HEK293T (cell line): ENCODE results near the gene MTA1.

Experiments used
- CTCF ChIA-PET: fragments of 350-600 bp; formaldehyde crosslinking; extraction: SDS; loops from one replicate; lab custom pipeline; 2021; ENCODE audit warnings: antibody characterized with exemption, inconsistent platforms; lab: Yijun Ruan, JAX
- POLR2A ChIA-PET: fragments of 350-600 bp; formaldehyde crosslinking; extraction: SDS; loops from one replicate; lab custom pipeline; 2020; ENCODE audit warnings: antibody characterized with exemption, inconsistent platforms; lab: Yijun Ruan, JAX
- DNase-seq: peaks from one replicate; pipeline ENCODE4 v3.0.0; 2012; ENCODE audit warnings: mixed read lengths; ENCODE audit errors: extremely low spot score
- ARNT ChIP-seq: fragments of 450-650 bp; IDR thresholded peaks from 2 replicates; pipeline ENCODE4 v1.6.1; 2017; ENCODE audit warnings: mild to moderate bottlenecking
- BHLHE40 ChIP-seq: fragments of 450-650 bp; IDR thresholded peaks from 2 replicates; pipeline ENCODE4 v1.6.1; 2016; ENCODE audit warnings: mild to moderate bottlenecking, moderate library complexity, borderline replicate concordance
- CTBP1 ChIP-seq: fragments of 450-650 bp; IDR thresholded peaks from 2 replicates; pipeline ENCODE4 v1.6.1; 2016; ENCODE audit warnings: borderline replicate concordance
- ELF4 ChIP-seq: fragments of 450-650 bp; IDR thresholded peaks from 2 replicates; pipeline ENCODE4 v1.6.1; 2017; ENCODE audit warnings: antibody characterized with exemption
- FOXA1 ChIP-seq: fragments of 450-650 bp; IDR thresholded peaks from 2 replicates; pipeline ENCODE4 v1.6.1; 2016; ENCODE audit warnings: mild to moderate bottlenecking
- FOXK2 ChIP-seq: fragments of 450-650 bp; IDR thresholded peaks from 2 replicates; pipeline ENCODE4 v1.6.1; 2016; ENCODE audit warnings: mild to moderate bottlenecking
- FOXM1 ChIP-seq: fragments of 450-650 bp; IDR thresholded peaks from 2 replicates; pipeline ENCODE4 v1.6.1; 2017; ENCODE audit warnings: mild to moderate bottlenecking, borderline replicate concordance
- HDGF ChIP-seq: fragments of 450-650 bp; IDR thresholded peaks from 2 replicates; pipeline ENCODE4 v1.6.1; 2017; ENCODE audit warnings: antibody characterized with exemption, borderline replicate concordance
- L3MBTL2 ChIP-seq: fragments of 450-650 bp; conservative IDR thresholded peaks from 2 replicates; pipeline ENCODE4 v1.6.1; 2016; ENCODE audit warnings: mild to moderate bottlenecking
- LEF1 ChIP-seq: fragments of 450-650 bp; IDR thresholded peaks from 2 replicates; pipeline ENCODE4 v1.6.1; 2017; ENCODE audit warnings: mild to moderate bottlenecking, borderline replicate concordance
- NFRKB ChIP-seq: fragments of 450-650 bp; IDR thresholded peaks from 2 replicates; pipeline ENCODE4 v1.6.1; 2016; ENCODE audit warnings: mild to moderate bottlenecking, moderate library complexity
- PKNOX1 ChIP-seq: fragments of 450-650 bp; IDR thresholded peaks from 2 replicates; pipeline ENCODE4 v1.6.1; 2016
- SP1 ChIP-seq: fragments of 450-650 bp; IDR thresholded peaks from 2 replicates; pipeline ENCODE4 v1.6.1; 2017
- SUZ12 ChIP-seq: fragments of 450-650 bp; IDR thresholded peaks from 2 replicates; pipeline ENCODE4 v1.6.1; 2016; ENCODE audit warnings: mild to moderate bottlenecking
- TARDBP ChIP-seq: fragments of 450-650 bp; IDR thresholded peaks from 2 replicates; pipeline ENCODE4 v1.6.1; 2016
- ZNF384 ChIP-seq: fragments of 450-650 bp; IDR thresholded peaks from 2 replicates; pipeline ENCODE4 v1.6.1; 2016

MTA1 gene

GRCh38 chr14:105491366-105491973 lies 71.8 kb downstream of the MTA1 start:
- DNase-seq, result peak; percentile 95

GRCh38 chr14:105492031-105492970 lies 72.7 kb downstream of the MTA1 start:
- CTCF ChIA-PET, result interaction anchor here (1.3 kb wide), 2 partner anchors 12 to 44 kb away, joined by 3 to 6 read pairs; no protein-coding TSS in a partner anchor
- POLR2A ChIA-PET, result interaction anchor here (0.6 to 1.3 kb wide), 4 partner anchors 10 to 88 kb away, joined by 3 read pairs; no protein-coding TSS in a partner anchor
- no peak for DNase-seq

More at GRCh38 chr14:105491366-105491973, 71.8 kb downstream of the MTA1 start:
- ChIA-PET POLR2A (interaction anchor here (0.7 to 1.3 kb wide), 3 partner anchors 11 to 87 kb away, joined by 3 read pairs; no protein-coding TSS in a partner anchor), CTCF (interaction anchor here (1.3 to 3.0 kb wide), 3 partner anchors 10 to 43 kb away, joined by 3 to 38 read pairs (median 6); no protein-coding TSS in a partner anchor)
- TF ChIP-seq NFRKB, result no peak
- no peak for TF ChIP-seq FOXA1
- no peak for TF ChIP-seq FOXK2

GRCh38 chr14:105492971-105493871 lies 73.6 kb downstream of the MTA1 start:
- ChIA-PET POLR2A (interaction anchor here (0.6 kb wide), 1 partner anchor 9 kb away, joined by 3 read pairs; no protein-coding TSS in a partner anchor), CTCF (interaction anchor here (1.3 kb wide), 1 partner anchor 13 kb away, joined by 6 read pairs; no protein-coding TSS in a partner anchor)
- no peak for DNase-seq
- TF ChIP-seq FOXK2 (no peak), TARDBP (no peak), SUZ12 (no peak), PKNOX1 (no peak), SP1 (no peak), BHLHE40 (no peak), CTBP1 (no peak), FOXA1 (no peak), LEF1 (no peak), L3MBTL2 (no peak), NFRKB (no peak), ARNT (no peak), HDGF (no peak), ELF4 (no peak), ZNF384 (no peak)

More at GRCh38 chr14:105492031-105492970, 72.7 kb downstream of the MTA1 start:
- TF ChIP-seq SUZ12 (no peak), LEF1 (no peak), FOXA1 (no peak), NFRKB (no peak)

- no peak for TF ChIP-seq BHLHE40
- no peak for DNase-seq
- ChIA-PET POLR2A (no interaction called here), CTCF (no interaction called here)
Observed at GRCh38 chr14:105493921-105494605, 74.4 kb downstream of the MTA1 start.

- ChIA-PET POLR2A (no interaction called here), CTCF (no interaction called here)
- no peak for DNase-seq
- TF ChIP-seq FOXA1 (no peak), LEF1 (no peak), L3MBTL2 (no peak), ZNF384 (no peak), FOXK2 (no peak), BHLHE40 (no peak), SUZ12 (no peak), PKNOX1 (no peak), ARNT (no peak), HDGF (no peak), SP1 (no peak), CTBP1 (no peak)
Observed at GRCh38 chr14:105494606-105494929, 74.9 kb downstream of the MTA1 start.

- no peak for DNase-seq
Observed at GRCh38 chr14:105495101-105495989, 75.7 kb downstream of the MTA1 start.

More at GRCh38 chr14:105495101-105495989, 75.7 kb downstream of the MTA1 start:
- TF ChIP-seq LEF1, result no peak
- no peak for TF ChIP-seq HDGF
- TF ChIP-seq ELF4, result no peak
- no peak for TF ChIP-seq NFRKB
- no peak for TF ChIP-seq BHLHE40
- no peak for TF ChIP-seq SUZ12
- no peak for TF ChIP-seq L3MBTL2
- no peak for TF ChIP-seq SP1
- no peak for TF ChIP-seq ARNT
- TF ChIP-seq FOXA1, result no peak
- TF ChIP-seq PKNOX1, result no peak
- TF ChIP-seq CTBP1, result no peak
- no peak for TF ChIP-seq FOXK2
- no peak for TF ChIP-seq FOXM1
- TF ChIP-seq ZNF384, result no peak
- TF ChIP-seq TARDBP, result no peak
- CTCF ChIA-PET, result no interaction called here
- POLR2A ChIA-PET, result no interaction called here
